ENCODE results near the gene KRTAP19-8.

Gene KRTAP19-8

DNA sequence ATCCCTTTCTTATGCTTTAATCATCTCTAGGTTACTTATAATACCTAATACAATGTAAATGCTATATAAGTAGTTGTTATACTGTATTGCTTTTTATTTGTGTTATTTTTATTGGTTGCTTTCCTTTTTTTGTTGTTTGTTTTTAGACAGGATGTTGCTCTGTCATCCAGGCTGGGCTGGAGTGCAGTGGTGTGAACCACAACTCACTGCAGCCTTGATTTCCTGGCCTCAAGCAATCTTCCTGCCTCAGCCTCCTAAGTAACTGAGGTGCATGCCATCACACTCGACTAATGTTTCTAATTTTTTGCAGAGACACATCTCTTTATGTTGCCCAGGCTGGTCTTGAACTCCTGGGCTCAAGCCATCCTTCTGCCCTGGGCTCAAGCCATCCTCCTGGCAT is 26.9 kb downstream of the KRTAP19-8 start:
- no peak for DNase-seq

DNA sequence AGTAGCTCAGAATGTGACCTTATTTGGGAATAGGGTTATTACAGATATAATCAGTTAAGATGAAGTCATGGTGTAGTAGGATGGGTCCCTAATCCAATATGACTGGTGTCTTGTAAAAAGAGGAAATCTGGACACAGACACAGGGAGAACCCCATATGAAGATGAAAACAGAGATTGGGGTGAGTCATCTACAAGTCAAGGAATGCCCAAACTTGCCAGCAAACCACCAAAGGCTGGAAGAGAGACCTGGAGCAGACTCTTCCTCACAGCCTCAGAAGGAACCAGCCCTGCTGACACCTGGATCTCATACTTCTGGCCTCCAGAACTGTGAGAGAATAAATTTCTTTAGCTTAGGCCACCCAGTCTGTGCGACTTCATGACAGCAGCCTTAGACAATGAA is 29.9 kb downstream of the KRTAP19-8 start:
- no peak for DNase-seq

DNA sequence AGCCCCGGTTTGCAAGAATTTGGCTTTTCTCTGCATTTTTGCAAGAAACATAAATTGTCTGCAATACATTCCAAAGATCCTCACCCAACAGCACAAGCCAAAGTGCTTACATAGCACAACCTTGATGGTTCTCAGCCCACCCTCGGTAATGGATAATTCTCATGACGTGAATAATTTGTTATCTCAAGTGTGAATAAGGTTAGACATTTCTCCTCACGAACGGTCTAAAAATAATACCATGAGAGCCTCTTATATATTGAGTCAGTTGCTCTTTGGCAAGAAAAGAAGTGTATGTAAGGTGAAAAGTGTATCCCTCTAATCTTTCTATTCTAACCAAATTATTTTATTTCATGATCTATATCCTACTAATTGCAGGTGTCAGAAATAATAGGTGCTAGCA is 33.3 kb downstream of the KRTAP19-8 start:
- no peak for DNase-seq

DNA sequence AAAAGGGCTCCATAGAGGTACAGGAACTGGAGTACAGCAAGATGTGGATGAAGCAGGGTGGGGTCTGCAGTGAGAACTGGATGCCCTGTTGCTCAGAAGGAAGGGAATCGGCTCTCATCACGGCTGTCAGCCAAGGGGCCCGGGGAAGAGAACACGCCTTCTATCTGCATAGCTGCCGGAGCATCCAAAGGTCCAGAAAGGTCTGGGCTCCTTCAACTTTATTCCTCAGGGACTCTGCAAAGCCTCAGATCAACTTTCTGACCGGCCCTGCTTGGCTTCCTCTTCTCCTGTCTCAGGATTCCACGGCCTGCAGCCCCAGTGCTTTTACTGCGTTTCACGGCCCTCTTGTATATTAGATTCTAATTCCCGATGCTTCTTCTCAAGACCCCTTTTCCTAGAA is 34.8 kb downstream of the KRTAP19-8 start:
- DNase-seq, result no peak

DNA sequence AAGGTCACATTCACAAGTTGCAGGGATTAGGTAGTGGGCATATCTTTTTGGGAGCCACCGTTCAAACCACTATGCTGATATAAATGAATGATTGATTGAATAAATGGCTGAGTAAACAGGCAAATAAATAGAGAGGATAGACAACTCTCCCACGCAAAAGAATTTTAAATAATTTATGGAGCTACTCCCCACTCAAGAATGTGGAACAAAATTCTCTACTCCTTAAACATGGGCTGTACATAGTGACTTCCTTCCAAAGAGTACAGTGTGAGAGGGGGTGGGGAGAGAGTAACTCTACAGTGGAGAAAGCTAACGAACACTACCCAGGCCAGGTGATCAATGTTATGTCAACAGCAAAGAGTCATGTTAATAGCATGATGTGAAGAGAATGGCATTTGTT is 40.7 kb downstream of the KRTAP19-8 start:
- DNase-seq, result no peak

DNA sequence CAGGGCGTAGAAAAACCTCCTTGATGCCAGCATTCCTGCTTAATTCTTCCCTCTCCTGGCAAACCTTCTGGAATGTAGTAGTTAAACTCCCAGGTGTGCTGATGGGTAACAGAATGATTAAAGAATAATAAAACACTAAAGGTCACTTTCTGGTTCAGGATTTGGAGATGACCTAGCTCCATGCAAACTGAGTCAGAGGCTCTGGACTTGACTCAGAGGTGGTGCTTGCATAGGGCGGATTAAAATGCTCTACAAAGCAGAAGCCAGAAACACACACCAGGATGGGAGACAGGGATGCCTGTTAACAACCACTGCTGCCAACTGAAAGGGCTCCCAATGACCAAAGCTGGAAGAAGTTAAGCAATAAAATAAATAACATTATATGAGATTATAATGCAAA is 41.5 kb downstream of the KRTAP19-8 start:
- no peak for DNase-seq

DNA sequence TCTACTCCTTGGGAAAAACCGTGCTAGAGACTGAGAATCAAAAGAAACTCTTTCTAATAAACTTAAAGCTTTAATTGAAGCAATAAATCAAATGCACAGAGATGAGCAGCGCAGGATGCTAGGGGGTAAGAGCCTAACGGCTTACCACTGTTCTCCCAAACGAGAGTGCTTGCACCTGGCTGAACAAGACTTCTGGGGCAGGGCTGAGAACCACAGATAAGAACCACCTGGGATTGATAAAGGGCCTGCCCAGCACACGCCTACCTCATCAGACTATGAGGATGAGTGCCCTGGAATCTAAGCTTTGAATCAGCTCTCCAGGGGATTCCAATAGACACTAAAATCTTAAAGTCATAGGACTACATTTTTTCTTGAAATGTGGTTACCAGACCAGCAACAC is 43.3 kb downstream of the KRTAP19-8 start:
- no peak for DNase-seq

DNA sequence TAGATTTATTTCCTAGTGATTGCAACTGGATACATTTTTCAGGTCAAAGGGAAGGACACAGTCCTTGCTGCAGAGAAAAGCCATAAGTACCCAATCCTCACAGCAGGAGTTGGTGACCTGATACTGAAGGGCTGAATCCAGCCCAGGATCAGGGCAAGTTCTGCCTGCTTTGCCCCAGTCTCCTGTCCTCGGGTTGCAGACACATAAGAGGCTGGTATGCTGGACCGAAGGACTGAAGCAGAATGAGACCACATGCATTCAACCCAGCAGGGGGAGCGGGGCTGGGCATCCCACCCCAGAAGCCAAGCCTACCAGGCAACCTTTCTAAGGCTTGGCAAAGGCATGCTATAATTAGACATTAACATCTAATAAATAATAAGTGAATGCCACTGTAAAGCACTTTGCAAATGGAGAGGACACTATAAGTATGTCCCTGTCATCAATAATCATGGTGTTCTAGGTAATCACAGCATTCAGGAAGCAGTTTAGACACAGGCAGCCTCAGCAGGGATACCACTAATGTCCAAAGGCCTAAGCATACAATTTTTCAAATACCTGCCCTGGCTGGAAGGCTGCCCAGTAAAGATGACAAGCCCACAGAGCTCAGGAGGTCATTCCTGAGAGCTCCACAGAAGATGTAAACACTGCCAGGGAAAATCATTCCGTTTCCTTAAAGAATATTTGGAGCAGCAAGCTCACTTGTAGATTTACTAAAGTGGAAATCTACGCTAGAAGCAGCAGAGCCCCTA is 47.6 kb downstream of the KRTAP19-8 start:
- no peak for DNase-seq

DNA sequence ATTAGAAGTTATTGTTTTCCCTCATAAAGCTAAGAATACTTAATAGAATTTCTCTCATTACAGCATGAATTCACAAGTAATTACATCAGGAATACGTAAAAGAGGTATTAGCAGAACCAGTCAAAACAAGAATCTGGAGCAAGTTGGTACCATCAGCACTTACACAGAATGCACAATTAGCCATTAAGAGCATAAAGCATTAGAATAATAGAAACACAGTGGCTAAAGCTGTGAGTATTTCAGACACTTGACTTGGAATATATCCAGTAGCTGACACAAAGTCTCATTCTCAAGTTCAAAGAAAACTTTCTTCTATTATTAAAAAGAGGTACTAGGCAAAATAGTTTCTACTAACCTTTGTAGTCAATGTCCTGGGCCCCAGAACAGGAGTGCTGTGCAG is 49.6 kb downstream of the KRTAP19-8 start:
- DNase-seq, result no peak

Measured in right forelimb (tissue), 1 donor.